ENCODE measurements around the gene SOAT2.

The SOAT2 gene

GRCh38 chr12:53097564-53098353, 5.5 kb upstream of the SOAT2 start, which contains the start of gene IGFBP6:
TSS of gene IGFBP6 (plus strand) at chr12:53097667. CDS start at chr12:53097718, 51 bp downstream.
- no peaks in the 10 kb centered on the region for H3K9me2 ChIP-seq (ENCODE audit: low read depth, low read length)
- TF ChIP-seq EZH2 (IDR thresholded peaks at IDR 0.05; ENCODE audit: borderline replicate concordance, low read length), result no peak
- no peak for TF ChIP-seq CTCF (IDR thresholded peaks at IDR 0.05; ENCODE audit: low read length)
- H3K27ac ChIP-seq (ENCODE audit: low read depth, low read length, poor library complexity, severe bottlenecking), result no peak within 1 kb of the TSS
- peak within 1 kb of the TSS; percentile 65 for H3K9ac ChIP-seq (ENCODE audit: low read length)
- H2AFZ ChIP-seq (ENCODE audit: low read length), result no peak within 1 kb of the TSS
- H3K4me1 ChIP-seq (ENCODE audit: insufficient read depth, low read length, severe bottlenecking), result peaks cover 29% of the 10 kb centered on the region
- H3K9me3 ChIP-seq (ENCODE audit: low read length), result no peaks in the 10 kb centered on the region
- H3K27me3 ChIP-seq (ENCODE audit: insufficient read depth, low read length), result peaks cover 5% of the 10 kb centered on the region; the same call in 1 of the 2 replicates
- H3K4me2 ChIP-seq (ENCODE audit: low read length), result peak within 1 kb of the TSS; percentile 93
- no peaks in the 10 kb centered on the region for H3K79me2 ChIP-seq (ENCODE audit: insufficient read depth, low read length)
- peak within 1 kb of the TSS; percentile 61 for H3K4me3 ChIP-seq (ENCODE audit: low read depth, low read length, poor library complexity, severe bottlenecking)
- no peaks in the 10 kb centered on the region for H3K36me3 ChIP-seq (ENCODE audit: insufficient read depth, low read length)
- H4K20me1 ChIP-seq (ENCODE audit: insufficient read depth, low read length), result no peaks in the 10 kb centered on the region
- H3F3A ChIP-seq (ENCODE audit: insufficient read depth, low read length), result no peaks in the 10 kb centered on the region

- Histone ChIP-seq H3K9me2 (ENCODE audit: low read depth, low read length) (no peaks in the 10 kb centered on the region), H3K27me3 (ENCODE audit: insufficient read depth, low read length) (peaks cover 5% of the 10 kb centered on the region; the same call in 1 of the 2 replicates), H2AFZ (ENCODE audit: low read length) (no peak overlapping the region), H3K9ac (ENCODE audit: low read length) (peak overlapping the region; percentile 65), H3K4me2 (ENCODE audit: low read length) (peak overlapping the region; percentile 93), H3K79me2 (ENCODE audit: insufficient read depth, low read length) (no peaks in the 10 kb centered on the region), H3K9me3 (ENCODE audit: low read length) (no peaks in the 10 kb centered on the region), H4K20me1 (ENCODE audit: insufficient read depth, low read length) (no peaks in the 10 kb centered on the region), H3K27ac (ENCODE audit: low read depth, low read length, poor library complexity, severe bottlenecking) (no peak overlapping the region), H3K4me1 (ENCODE audit: insufficient read depth, low read length, severe bottlenecking) (peaks cover 37% of the 10 kb centered on the region), H3K36me3 (ENCODE audit: insufficient read depth, low read length) (no peaks in the 10 kb centered on the region), H3F3A (ENCODE audit: insufficient read depth, low read length) (no peaks in the 10 kb centered on the region), H3K4me3 (ENCODE audit: low read depth, low read length, poor library complexity, severe bottlenecking) (peak overlapping the region; percentile 61)
- TF ChIP-seq CTCF (IDR thresholded peaks at IDR 0.05; ENCODE audit: low read length) (no peak), EZH2 (IDR thresholded peaks at IDR 0.05; ENCODE audit: borderline replicate concordance, low read length) (no peak)
Observed at GRCh38 chr12:53098354-53098981, 4.8 kb upstream of the SOAT2 start.

GRCh38 chr12:53099071-53099882, 4.0 kb upstream of the SOAT2 start:
- Histone ChIP-seq H3F3A (ENCODE audit: insufficient read depth, low read length) (no peaks in the 10 kb centered on the region), H3K4me3 (ENCODE audit: low read depth, low read length, poor library complexity, severe bottlenecking) (no peak overlapping the region), H2AFZ (ENCODE audit: low read length) (no peak overlapping the region), H3K9ac (ENCODE audit: low read length) (no peak overlapping the region), H3K9me2 (ENCODE audit: low read depth, low read length) (no peaks in the 10 kb centered on the region), H3K27me3 (ENCODE audit: insufficient read depth, low read length) (peaks cover 5% of the 10 kb centered on the region; the same call in 1 of the 2 replicates), H3K27ac (ENCODE audit: low read depth, low read length, poor library complexity, severe bottlenecking) (no peak overlapping the region), H3K36me3 (ENCODE audit: insufficient read depth, low read length) (no peaks in the 10 kb centered on the region), H3K9me3 (ENCODE audit: low read length) (no peaks in the 10 kb centered on the region), H3K79me2 (ENCODE audit: insufficient read depth, low read length) (no peaks in the 10 kb centered on the region), H3K4me1 (ENCODE audit: insufficient read depth, low read length, severe bottlenecking) (peaks cover 45% of the 10 kb centered on the region), H3K4me2 (ENCODE audit: low read length) (no peak overlapping the region), H4K20me1 (ENCODE audit: insufficient read depth, low read length) (no peaks in the 10 kb centered on the region)
- TF ChIP-seq EZH2 (IDR thresholded peaks at IDR 0.05; ENCODE audit: borderline replicate concordance, low read length), result no peak
- TF ChIP-seq CTCF (IDR thresholded peaks at IDR 0.05; ENCODE audit: low read length), result peak; percentile 92
